HAP-1 (cell line): ENCODE results near the gene PRIMA1.
"Not testable (repeated sequence)": the region's sequence is repeated elsewhere in the genome, so short reads cannot be mapped to it uniquely, and the experiment has no call there.

Source experiments
- DNase-seq, 2 experiments: peaks; one replicate each; pipeline ENCODE4 v3.0.0-alpha.2; 2016 to 2020; ENCODE audit warnings: low spot score in 2 of 2
- H3K27me3 ChIP-seq: fragments of 250-450 bp; sonication (Bioruptor Pico); 2 replicates; pipeline ENCODE4 v1.5.1; 2020; ENCODE audit warnings: low read depth, mild to moderate bottlenecking, moderate library complexity
- H3K36me3 ChIP-seq: fragments of 250-450 bp; sonication (Bioruptor Pico); replicated peaks from 2 replicates; pipeline ENCODE4 v1.5.1; 2020; ENCODE audit warnings: mild to moderate bottlenecking
- H3K4me1 ChIP-seq: fragments of 250-450 bp; sonication (Bioruptor Pico); 2 replicates; pipeline ENCODE4 v1.5.1; 2020; ENCODE audit warnings: mild to moderate bottlenecking
- H3K4me3 ChIP-seq: fragments of 250-450 bp; sonication (Bioruptor Pico); 2 replicates; pipeline ENCODE4 v1.5.1; 2020; ENCODE audit warnings: mild to moderate bottlenecking, moderate library complexity
- H3K9me3 ChIP-seq: fragments of 250-450 bp; sonication (Bioruptor Pico); 2 replicates; pipeline ENCODE4 v1.5.1; 2020; ENCODE audit warnings: mild to moderate bottlenecking, moderate library complexity
- in situ Hi-C: fragments of 300-500 bp; cut with MboI; formaldehyde crosslinking; loops from 3 replicates; pipeline ENCODE4 v1.14.3; 2020; ENCODE audit warnings: low sequenced_read_pairs, inconsistent platforms, mixed read lengths

PRIMA1 gene

GRCh38 chr14:93809491-93810420 is 21.5 kb upstream of the PRIMA1 start:
- in situ Hi-C loops, H3K36me3 ChIP-seq, H3K9me3 ChIP-seq, H3K27me3 ChIP-seq, H3K4me3 ChIP-seq, DNase-seq, H3K4me1 ChIP-seq: not testable (repeated sequence)

DNA sequence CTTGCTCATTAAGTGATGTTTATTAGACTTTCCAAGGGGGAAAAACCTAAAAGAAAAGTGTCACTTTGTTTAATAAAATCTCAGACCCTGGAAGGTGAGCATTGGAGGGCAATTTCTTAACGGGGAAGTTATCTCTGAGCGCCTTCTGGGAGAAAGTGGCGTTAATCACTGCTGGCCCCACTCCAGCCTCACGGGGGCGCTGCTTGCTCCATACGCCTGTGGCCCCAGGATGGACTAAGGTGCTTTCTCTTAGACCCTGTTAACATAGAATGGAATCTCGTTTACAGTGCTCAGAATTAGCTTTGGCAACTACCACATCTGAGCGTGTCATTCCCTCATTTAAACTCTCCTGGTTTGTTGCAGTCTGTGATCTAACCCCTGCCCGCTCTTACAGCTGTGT is 16.4 kb upstream of the PRIMA1 start:
- DNase-seq: no peak
- Histone ChIP-seq H3K27me3 (no peaks in the 10 kb centered on the region), H3K9me3 (peaks cover 2% of the 10 kb centered on the region; the same call in 1 of the 2 replicates), H3K4me1 (no peaks in the 10 kb centered on the region), H3K4me3 (no peak overlapping the region), H3K36me3 (no peaks in the 10 kb centered on the region)
- in situ Hi-C loops: no loop called here

DNA sequence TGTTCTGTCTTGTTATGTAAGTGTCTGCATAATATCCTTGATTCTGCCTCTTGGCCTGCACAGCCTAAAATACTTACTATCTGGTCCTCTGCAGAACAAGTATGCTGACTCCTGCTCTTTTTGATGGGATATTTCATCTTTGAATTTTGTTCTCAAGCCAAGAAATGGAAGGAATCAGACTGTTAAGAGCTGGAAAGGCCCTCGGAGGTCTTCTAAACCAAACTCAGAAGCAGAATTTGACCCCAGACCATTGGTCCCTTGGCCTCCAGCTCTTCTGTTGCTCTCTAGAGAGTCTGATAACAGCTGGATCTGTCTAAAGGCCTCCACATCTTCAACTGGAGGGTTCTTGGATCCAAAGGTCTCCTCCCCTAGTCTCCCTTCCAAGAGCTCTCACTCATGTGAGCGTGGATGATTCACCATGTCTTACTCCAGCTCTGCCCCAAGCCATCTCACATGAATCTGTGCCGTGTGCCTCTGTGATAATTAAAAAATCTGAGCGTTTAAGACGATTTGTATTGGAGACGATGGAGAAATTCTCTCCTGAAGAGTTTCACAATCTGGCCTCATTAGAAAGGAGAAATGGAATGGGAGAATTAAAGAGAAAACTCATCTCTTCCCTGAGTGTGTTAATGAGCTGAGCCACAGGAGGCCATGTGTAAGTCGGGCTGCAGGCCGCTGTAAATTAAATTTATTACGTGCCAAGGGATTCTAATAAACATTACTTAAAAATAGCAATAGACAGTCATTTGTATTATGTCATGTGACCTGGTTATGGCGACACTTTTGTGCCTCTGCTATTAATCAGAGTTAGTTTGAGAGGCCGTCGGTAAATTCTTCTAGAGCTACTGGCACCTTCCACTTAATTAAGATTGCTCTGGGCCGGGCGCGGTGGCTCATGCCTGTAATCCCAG is 15.4 kb upstream of the PRIMA1 start:
- H3K4me1 ChIP-seq: no peaks in the 10 kb centered on the region
- H3K27me3 ChIP-seq: no peaks in the 10 kb centered on the region
- no peak for DNase-seq
- no peak overlapping the region for H3K4me3 ChIP-seq
- in situ Hi-C loops: no loop called here
- H3K9me3 ChIP-seq: no peaks in the 10 kb centered on the region
- no peaks in the 10 kb centered on the region for H3K36me3 ChIP-seq

DNA sequence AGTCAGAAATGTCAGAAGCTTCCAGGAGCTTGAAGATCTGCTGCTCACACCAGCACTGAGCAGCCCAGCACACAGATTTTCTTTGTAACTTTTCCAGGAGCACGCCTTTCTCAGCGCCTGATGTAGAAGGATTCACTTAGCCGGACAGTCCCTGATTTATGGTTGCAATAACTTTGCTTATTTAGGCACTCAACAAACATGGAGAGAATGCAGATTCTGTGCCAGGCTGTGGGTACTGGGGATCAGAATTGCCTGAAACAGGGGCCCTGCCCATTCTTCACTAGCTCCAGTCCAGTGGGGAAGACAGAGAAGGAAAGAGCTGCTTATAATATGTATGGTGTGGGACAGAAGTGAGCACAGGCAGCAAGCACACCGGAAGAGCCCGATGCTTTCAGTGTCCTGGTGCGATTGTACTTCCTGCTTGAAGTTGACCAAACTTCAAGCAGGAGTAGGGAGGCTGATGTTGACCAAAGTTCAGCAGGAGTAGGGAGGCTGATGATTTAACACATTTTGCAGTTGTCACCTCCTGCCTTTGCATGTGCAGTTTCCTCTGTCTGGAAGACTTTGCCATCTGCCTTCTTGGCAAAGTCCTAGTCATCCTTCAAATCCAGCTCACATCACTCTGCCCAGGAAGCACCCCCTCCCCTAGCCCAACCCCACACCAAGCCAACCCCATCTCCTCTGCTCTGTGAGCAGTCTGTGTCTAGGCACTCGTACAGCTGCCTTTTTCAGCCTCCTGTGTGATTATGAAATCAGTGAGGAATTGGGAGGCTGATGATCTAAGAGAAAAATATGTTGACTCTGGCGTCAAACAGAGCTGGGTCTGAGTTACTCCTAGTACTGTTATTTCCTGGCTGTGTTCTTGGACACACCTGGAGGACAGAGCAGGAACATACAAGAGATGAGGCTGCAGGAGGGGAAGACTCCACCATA is 12.0 kb upstream of the PRIMA1 start:
- Histone ChIP-seq H3K36me3 (no peaks in the 10 kb centered on the region), H3K4me3 (no peak overlapping the region), H3K9me3 (no peaks in the 10 kb centered on the region), H3K4me1 (no peaks in the 10 kb centered on the region), H3K27me3 (peaks cover 13% of the 10 kb centered on the region; the same call in 1 of the 2 replicates)
- in situ Hi-C loops: no loop called here
- DNase-seq: no peak

- H3K36me3 ChIP-seq: no peaks in the 10 kb centered on the region
- no peak overlapping the region for H3K4me3 ChIP-seq
- DNase-seq: no peak
- no peaks in the 10 kb centered on the region for H3K4me1 ChIP-seq
- H3K27me3 ChIP-seq: peaks cover 13% of the 10 kb centered on the region; the same call in 1 of the 2 replicates
- no peaks in the 10 kb centered on the region for H3K9me3 ChIP-seq
- in situ Hi-C loops: no loop called here
Observed at GRCh38 chr14:93799617-93799988, 11.3 kb upstream of the PRIMA1 start.

- in situ Hi-C loops: no loop called here
- Histone ChIP-seq H3K4me1 (no peaks in the 10 kb centered on the region), H3K36me3 (no peaks in the 10 kb centered on the region), H3K27me3 (peaks cover 13% of the 10 kb centered on the region; the same call in 1 of the 2 replicates), H3K4me3 (no peak overlapping the region), H3K9me3 (no peaks in the 10 kb centered on the region)
- DNase-seq: no peak
Observed at GRCh38 chr14:93797536-93797935, 9.3 kb upstream of the PRIMA1 start.

DNA sequence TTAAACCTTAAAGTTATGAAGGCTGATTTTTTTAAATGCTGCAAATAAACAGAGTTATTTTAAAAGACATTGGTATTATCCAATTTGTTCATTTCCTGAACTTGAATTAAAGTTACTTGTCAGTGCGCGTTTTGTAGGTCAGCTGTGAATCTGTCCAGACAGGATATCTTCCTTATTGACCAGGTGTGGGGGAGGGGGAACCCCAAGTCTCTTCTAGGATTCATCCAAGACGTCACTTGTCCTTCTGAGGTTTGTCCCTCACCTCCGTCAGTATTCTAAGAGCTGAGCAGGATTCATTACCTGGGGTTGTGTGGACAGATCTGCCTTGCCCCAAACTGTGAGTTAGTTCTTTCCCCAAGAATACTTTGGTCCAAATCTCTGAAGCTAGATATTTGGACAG is 8.8 kb upstream of the PRIMA1 start:
- Histone ChIP-seq H3K4me3 (no peak overlapping the region), H3K9me3 (no peaks in the 10 kb centered on the region), H3K4me1 (no peaks in the 10 kb centered on the region), H3K27me3 (peaks cover 13% of the 10 kb centered on the region; the same call in 1 of the 2 replicates), H3K36me3 (no peaks in the 10 kb centered on the region)
- in situ Hi-C loops: no loop called here
- no peak for DNase-seq

- Histone ChIP-seq H3K4me3 (no peak overlapping the region), H3K27me3 (peaks cover 13% of the 10 kb centered on the region; the same call in 1 of the 2 replicates), H3K9me3 (no peaks in the 10 kb centered on the region), H3K4me1 (peaks cover under 1% of the 10 kb centered on the region), H3K36me3 (no peaks in the 10 kb centered on the region)
- in situ Hi-C loops: no loop called here
- DNase-seq: no peak
Observed at GRCh38 chr14:93794756-93795155, 6.5 kb upstream of the PRIMA1 start.

GRCh38 chr14:93793555-93794324 is 5.5 kb upstream of the PRIMA1 start:
- no peak overlapping the region for H3K4me3 ChIP-seq
- no peak for DNase-seq
- in situ Hi-C loops: no loop called here

GRCh38 chr14:93792391-93792790 is 4.1 kb upstream of the PRIMA1 start:
- Histone ChIP-seq H3K27me3 (peaks cover 13% of the 10 kb centered on the region; the same call in 1 of the 2 replicates), H3K4me1 (peaks cover 8% of the 10 kb centered on the region), H3K9me3 (no peaks in the 10 kb centered on the region), H3K36me3 (no peaks in the 10 kb centered on the region), H3K4me3 (no peak overlapping the region)
- in situ Hi-C loops: no loop called here
- DNase-seq: no peak

More at GRCh38 chr14:93793555-93794324, 5.5 kb upstream of the PRIMA1 start:
- Histone ChIP-seq H3K36me3 (no peaks in the 10 kb centered on the region), H3K27me3 (peaks cover 13% of the 10 kb centered on the region; the same call in 1 of the 2 replicates), H3K9me3 (no peaks in the 10 kb centered on the region), H3K4me1 (peaks cover 8% of the 10 kb centered on the region)

- Histone ChIP-seq H3K36me3 (no peaks in the 10 kb centered on the region), H3K9me3 (no peaks in the 10 kb centered on the region), H3K4me3 (no peak overlapping the region), H3K4me1 (peaks cover 16% of the 10 kb centered on the region), H3K27me3 (peaks cover 3% of the 10 kb centered on the region; the same call in 1 of the 2 replicates)
- in situ Hi-C loops: no loop called here
- DNase-seq: no peak
Observed at GRCh38 chr14:93790966-93791365, 2.7 kb upstream of the PRIMA1 start.

DNA sequence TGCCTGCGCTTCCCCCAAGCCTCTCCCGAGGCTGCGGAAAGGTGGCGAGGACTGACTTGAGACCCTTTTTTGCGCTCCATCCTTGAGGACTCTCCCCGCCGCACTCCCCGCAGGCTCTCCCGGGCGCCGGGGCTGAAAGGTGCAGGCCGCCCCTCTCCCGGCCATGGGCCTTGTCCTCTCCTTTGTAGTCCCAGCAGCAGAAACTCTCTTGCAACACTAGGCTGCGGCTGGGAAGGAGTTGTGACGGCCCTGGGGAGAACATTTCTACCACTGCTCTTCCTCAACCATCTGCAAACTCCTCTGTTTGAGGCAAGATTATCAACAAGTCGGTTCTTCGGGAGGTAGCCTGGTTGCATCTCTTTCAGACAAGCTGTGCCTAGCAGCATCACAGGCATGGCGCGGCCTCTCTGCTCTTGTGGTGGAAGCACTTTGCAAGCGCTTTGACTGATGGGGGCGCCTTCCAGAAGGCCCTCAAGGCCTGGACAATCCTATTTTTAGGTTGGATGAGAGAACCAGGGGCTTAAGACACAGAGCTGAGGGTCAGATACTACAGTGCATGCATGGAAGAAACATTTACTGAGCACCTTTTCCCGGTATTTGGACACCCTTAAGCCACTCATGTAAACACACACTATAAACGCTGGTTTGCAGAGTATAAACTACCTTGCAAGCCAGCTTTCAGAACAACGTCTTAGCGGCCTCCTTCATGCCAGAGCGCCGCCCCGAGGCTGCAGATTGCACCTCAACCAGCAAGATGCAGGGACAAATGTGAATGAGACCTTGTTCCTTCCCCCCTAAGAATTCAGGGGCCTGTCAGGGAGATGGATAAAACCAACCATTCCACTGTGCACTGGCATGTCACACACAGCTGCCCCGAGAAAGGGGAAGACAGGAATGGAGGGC is 1.2 kb upstream of the PRIMA1 start:
- Histone ChIP-seq H3K4me1 (peaks cover 16% of the 10 kb centered on the region), H3K27me3 (no peaks in the 10 kb centered on the region), H3K4me3 (peak overlapping the region; percentile 48), H3K9me3 (no peaks in the 10 kb centered on the region), H3K36me3 (no peaks in the 10 kb centered on the region)
- in situ Hi-C loops: no loop called here
- peak in 1 of 2 experiments; percentile 43 for DNase-seq
